HepG2 (cell line): ENCODE data around the gene CHID1. TPM values are rescaled to one million over a fixed set of nuclear protein-coding genes. Genes with fewer than 3 reads are reported as not detected.

Source experiments
- ATF6 ChIP-seq: sonication (generic); formaldehyde crosslinking; conservative IDR thresholded peaks from 2 replicates; pipeline ENCODE4 v1.4.0; 2020; ENCODE audit warnings: missing genetic modification reagents
- ATF7 ChIP-seq, 2 experiments: fragments of 450-650 bp in 1 of 2; sonication (generic) in 1 of 2; formaldehyde crosslinking in 1 of 2; IDR thresholded peaks; 2 replicates each; pipeline versions ENCODE4 v1.4.0 to v1.6.1; 2016 to 2020; ENCODE audit warnings: antibody characterized with exemption in 1 of 2, mild to moderate bottlenecking in 1 of 2, missing genetic modification reagents in 1 of 2
- CCDC6 ChIP-seq: sonication (generic); formaldehyde crosslinking; IDR thresholded peaks from 2 replicates; pipeline ENCODE4 v1.8.1; 2022; ENCODE audit warnings: mild to moderate bottlenecking, missing genetic modification reagents, moderate library complexity
- FIP1L1 ChIP-seq: fragments of 200-400 bp; formaldehyde crosslinking; IDR thresholded peaks from 2 replicates; pipeline ENCODE4 v1.6.1; 2018; ENCODE audit warnings: low read depth, mild to moderate bottlenecking, low read length, moderate library complexity, borderline replicate concordance; ENCODE audit not compliant: insufficient read depth
- FOXA3 ChIP-seq: IDR thresholded peaks from 2 replicates; pipeline ENCODE4 v1.6.1; 2016; ENCODE audit warnings: missing genetic modification reagents, missing compliant biosample characterization
- HMGA1 ChIP-seq: sonication (generic); formaldehyde crosslinking; conservative IDR thresholded peaks from 2 replicates; pipeline ENCODE4 v1.4.0; 2020; ENCODE audit warnings: missing genetic modification reagents
- HNRNPH1 ChIP-seq: fragments of 200-400 bp; formaldehyde crosslinking; optimal IDR thresholded peaks from 2 replicates; pipeline ENCODE3; 2017; ENCODE audit warnings: mild to moderate bottlenecking, low read depth, low read length
- IKZF1 ChIP-seq: fragments of 450-650 bp; IDR thresholded peaks from 2 replicates; pipeline ENCODE4 v1.7.1; 2016
- NFRKB ChIP-seq: fragments of 450-650 bp; IDR thresholded peaks from 2 replicates; pipeline ENCODE4 v1.6.1; 2017
- REPIN1 ChIP-seq: sonication (generic); formaldehyde crosslinking; IDR thresholded peaks from 2 replicates; pipeline ENCODE4 v1.8.0; 2022; ENCODE audit warnings: missing genetic modification reagents, low read depth, mild to moderate bottlenecking, borderline replicate concordance
- RFX1 ChIP-seq: fragments of 450-650 bp; IDR thresholded peaks from 2 replicates; pipeline ENCODE4 v1.6.1; 2017
- SMAD9 ChIP-seq: sonication (generic); formaldehyde crosslinking; IDR thresholded peaks from 2 replicates; pipeline ENCODE4 v1.5.1; 2020; ENCODE audit warnings: mild to moderate bottlenecking, missing genetic modification reagents
- SMARCE1 ChIP-seq: fragments of 450-650 bp; IDR thresholded peaks from 2 replicates; pipeline ENCODE4 v1.6.1; 2017; ENCODE audit warnings: borderline replicate concordance
- TCF7 ChIP-seq: sonication (generic); IDR thresholded peaks from 2 replicates; pipeline ENCODE4 v1.6.1; 2016; ENCODE audit warnings: antibody characterized with exemption, low read depth
- TIGD3 ChIP-seq: sonication (generic); formaldehyde crosslinking; IDR thresholded peaks from 2 replicates; pipeline ENCODE4 v1.5.1; 2020; ENCODE audit warnings: mild to moderate bottlenecking, missing genetic modification reagents, borderline replicate concordance
- ZMYM4 ChIP-seq: sonication (generic); formaldehyde crosslinking; IDR thresholded peaks from 2 replicates; pipeline ENCODE4 v1.8.1; 2023; ENCODE audit warnings: mild to moderate bottlenecking, missing genetic modification reagents
- ZNF124 ChIP-seq: sonication (generic); formaldehyde crosslinking; IDR thresholded peaks from 2 replicates; pipeline ENCODE4 v1.4.0; 2020; ENCODE audit warnings: missing genetic modification reagents
- ZNF326 ChIP-seq: sonication (generic); formaldehyde crosslinking; IDR thresholded peaks from 2 replicates; pipeline ENCODE4 v1.4.0; 2020; ENCODE audit warnings: missing genetic modification reagents, borderline replicate concordance
- ZSCAN25 ChIP-seq: sonication (generic); formaldehyde crosslinking; IDR thresholded peaks from 2 replicates; pipeline ENCODE4 v1.8.0; 2022; ENCODE audit warnings: mild to moderate bottlenecking, missing genetic modification reagents
- polyA plus RNA-seq, 8 experiments: library from polyadenylated mRNA; depleted of rRNA in 3 of 8; stranded (reverse) in 7 of 8; unstranded in 1 of 8; fragments of >200 nt; fragmentation: Illumina TruSeq in 4 of 8; extraction: Trizol in 4 of 8; gene quantifications; 2 replicates each; pipeline versions ENCODE4 v1.2.1 to v1.2.3, GENCODE V29; 2011 to 2016; ENCODE audit warnings: low read depth in 4 of 8, missing spikeins in 1 of 8, mixed read lengths in 1 of 8; ENCODE audit not compliant: insufficient read depth in 1 of 8
- total RNA-seq, 5 experiments: library from RNA; depleted of rRNA; stranded (reverse); fragments of >200 nt; fragmentation: Illumina TruSeq; extraction: Trizol; gene quantifications; 2 replicates each; pipeline ENCODE4 v1.2.3, GENCODE V29; 2016; ENCODE audit warnings: low read depth in 1 of 5
- TF ChIP-seq, protein P1 (sequence below): sonication (generic); formaldehyde crosslinking; IDR thresholded peaks from 2 replicates; pipeline ENCODE4 v1.4.0; 2020; ENCODE audit warnings: missing genetic modification reagents
- TF ChIP-seq, protein P2 (sequence below): IDR thresholded peaks from 2 replicates; pipeline ENCODE4 v1.6.1; 2012; ENCODE audit warnings: low read length, improper control_type of control experiment
- TF ChIP-seq, protein P3 (sequence below): sonication (generic); formaldehyde crosslinking; IDR thresholded peaks from 2 replicates; pipeline ENCODE4 v1.4.0; 2020; ENCODE audit warnings: missing genetic modification reagents, borderline replicate concordance

The CHID1 gene
- total and polyA plus RNA-seq, 2 of the 13 experiments (the other 11 are each of a cell fraction or from before 2014, with no cell fraction given): 65.1 to 93.6 TPM

DNA sequence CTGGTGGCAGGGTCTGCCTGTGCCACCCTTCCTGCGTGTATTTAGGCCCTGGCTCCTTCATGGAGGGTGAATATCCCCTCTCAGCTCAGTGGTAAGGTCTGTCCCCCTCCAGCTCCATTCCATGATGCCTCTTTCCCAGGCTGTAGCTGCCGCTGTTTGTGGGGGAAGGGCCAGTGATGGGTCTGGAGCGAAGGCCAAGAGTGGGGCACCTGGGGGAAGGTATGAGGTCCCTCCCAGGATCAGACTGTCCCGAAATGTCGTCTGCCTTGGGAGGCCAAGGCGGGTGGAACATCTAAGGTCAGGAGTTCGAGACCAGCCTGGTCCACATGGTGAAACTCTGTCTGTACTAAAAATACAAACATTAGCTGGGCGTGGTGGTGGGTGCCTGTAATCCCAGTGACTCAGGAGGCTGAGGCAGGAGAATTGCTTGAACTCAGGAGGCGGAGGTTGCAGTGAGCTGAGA lies 76.7 kb downstream of the CHID1 start (continued):
- no peak for TF ChIP-seq TIGD3
- no peak for TF ChIP-seq HMGA1 (CRISPR knock-in tag)
- no peak for TF ChIP-seq ZMYM4 (CRISPR knock-in tag)
- TF ChIP-seq SMARCE1: no peak
- TF ChIP-seq HNRNPH1: no peak
- TF ChIP-seq CCDC6 (CRISPR knock-in tag): 0 out of 2 replicates have a peak, but pooled peaks have one; percentile 27
- no peak for TF ChIP-seq TCF7
- TF ChIP-seq FOXA3 (CRISPR knock-in tag): no peak
- no peak for TF ChIP-seq ZNF326 (CRISPR knock-in tag)
- TF ChIP-seq, protein P1, sequence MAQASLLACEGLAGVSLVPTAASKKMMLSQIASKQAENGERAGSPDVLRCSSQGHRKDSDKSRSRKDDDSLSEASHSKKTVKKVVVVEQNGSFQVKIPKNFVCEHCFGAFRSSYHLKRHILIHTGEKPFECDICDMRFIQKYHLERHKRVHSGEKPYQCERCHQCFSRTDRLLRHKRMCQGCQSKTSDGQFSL (CRISPR knock-in tag): 0 out of 2 replicates have a peak, but pooled peaks have one; percentile 48
- no peak for TF ChIP-seq ATF6 (CRISPR knock-in tag)
- TF ChIP-seq RFX1: no peak
- TF ChIP-seq REPIN1: 0 out of 2 replicates have a peak, but pooled peaks have one; percentile 2
- TF ChIP-seq ATF7 (IDR thresholded peaks at IDR 0.05): no peak
- TF ChIP-seq ATF7 (CRISPR knock-in tag; IDR thresholded peaks at IDR 0.05): no peak
- no peak for TF ChIP-seq ZNF124 (CRISPR knock-in tag)
- TF ChIP-seq, protein P2, sequence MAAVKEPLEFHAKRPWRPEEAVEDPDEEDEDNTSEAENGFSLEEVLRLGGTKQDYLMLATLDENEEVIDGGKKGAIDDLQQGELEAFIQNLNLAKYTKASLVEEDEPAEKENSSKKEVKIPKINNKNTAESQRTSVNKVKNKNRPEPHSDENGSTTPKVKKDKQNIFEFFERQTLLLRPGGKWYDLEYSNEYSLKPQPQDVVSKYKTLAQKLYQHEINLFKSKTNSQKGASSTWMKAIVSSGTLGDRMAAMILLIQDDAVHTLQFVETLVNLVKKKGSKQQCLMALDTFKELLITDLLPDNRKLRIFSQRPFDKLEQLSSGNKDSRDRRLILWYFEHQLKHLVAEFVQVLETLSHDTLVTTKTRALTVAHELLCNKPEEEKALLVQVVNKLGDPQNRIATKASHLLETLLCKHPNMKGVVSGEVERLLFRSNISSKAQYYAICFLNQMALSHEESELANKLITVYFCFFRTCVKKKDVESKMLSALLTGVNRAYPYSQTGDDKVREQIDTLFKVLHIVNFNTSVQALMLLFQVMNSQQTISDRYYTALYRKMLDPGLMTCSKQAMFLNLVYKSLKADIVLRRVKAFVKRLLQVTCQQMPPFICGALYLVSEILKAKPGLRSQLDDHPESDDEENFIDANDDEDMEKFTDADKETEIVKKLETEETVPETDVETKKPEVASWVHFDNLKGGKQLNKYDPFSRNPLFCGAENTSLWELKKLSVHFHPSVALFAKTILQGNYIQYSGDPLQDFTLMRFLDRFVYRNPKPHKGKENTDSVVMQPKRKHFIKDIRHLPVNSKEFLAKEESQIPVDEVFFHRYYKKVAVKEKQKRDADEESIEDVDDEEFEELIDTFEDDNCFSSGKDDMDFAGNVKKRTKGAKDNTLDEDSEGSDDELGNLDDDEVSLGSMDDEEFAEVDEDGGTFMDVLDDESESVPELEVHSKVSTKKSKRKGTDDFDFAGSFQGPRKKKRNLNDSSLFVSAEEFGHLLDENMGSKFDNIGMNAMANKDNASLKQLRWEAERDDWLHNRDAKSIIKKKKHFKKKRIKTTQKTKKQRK: no peak
- no peak for TF ChIP-seq IKZF1
- no peak for TF ChIP-seq ZSCAN25 (CRISPR knock-in tag)
- 0 out of 2 replicates have a peak, but pooled peaks have one; percentile 40 for TF ChIP-seq SMAD9 (CRISPR knock-in tag)
- TF ChIP-seq, protein P3, sequence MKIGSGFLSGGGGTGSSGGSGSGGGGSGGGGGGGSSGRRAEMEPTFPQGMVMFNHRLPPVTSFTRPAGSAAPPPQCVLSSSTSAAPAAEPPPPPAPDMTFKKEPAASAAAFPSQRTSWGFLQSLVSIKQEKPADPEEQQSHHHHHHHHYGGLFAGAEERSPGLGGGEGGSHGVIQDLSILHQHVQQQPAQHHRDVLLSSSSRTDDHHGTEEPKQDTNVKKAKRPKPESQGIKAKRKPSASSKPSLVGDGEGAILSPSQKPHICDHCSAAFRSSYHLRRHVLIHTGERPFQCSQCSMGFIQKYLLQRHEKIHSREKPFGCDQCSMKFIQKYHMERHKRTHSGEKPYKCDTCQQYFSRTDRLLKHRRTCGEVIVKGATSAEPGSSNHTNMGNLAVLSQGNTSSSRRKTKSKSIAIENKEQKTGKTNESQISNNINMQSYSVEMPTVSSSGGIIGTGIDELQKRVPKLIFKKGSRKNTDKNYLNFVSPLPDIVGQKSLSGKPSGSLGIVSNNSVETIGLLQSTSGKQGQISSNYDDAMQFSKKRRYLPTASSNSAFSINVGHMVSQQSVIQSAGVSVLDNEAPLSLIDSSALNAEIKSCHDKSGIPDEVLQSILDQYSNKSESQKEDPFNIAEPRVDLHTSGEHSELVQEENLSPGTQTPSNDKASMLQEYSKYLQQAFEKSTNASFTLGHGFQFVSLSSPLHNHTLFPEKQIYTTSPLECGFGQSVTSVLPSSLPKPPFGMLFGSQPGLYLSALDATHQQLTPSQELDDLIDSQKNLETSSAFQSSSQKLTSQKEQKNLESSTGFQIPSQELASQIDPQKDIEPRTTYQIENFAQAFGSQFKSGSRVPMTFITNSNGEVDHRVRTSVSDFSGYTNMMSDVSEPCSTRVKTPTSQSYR (CRISPR knock-in tag): peak; percentile 58
- no peak for TF ChIP-seq FIP1L1
- TF ChIP-seq NFRKB: no peak
